Rectal smooth muscle tissue (tissue), 1 donor: ENCODE measurements around the gene PXT1.

Source experiments
- H3K27ac ChIP-seq: one replicate; pipeline ENCODE4 v1.7.0; 2013; ENCODE audit warnings: low read depth, low read length, inconsistent platforms
- H3K27me3 ChIP-seq: one replicate; pipeline ENCODE4 v1.7.0; 2013; ENCODE audit warnings: low read length; ENCODE audit not compliant: control insufficient read depth, insufficient read depth
- H3K36me3 ChIP-seq: one replicate; pipeline ENCODE4 v1.7.0; 2013; ENCODE audit warnings: low read length; ENCODE audit not compliant: control insufficient read depth, insufficient read depth
- H3K4me1 ChIP-seq: one replicate; pipeline ENCODE4 v1.7.0; 2013; ENCODE audit warnings: low read length; ENCODE audit not compliant: control insufficient read depth, insufficient read depth
- H3K4me3 ChIP-seq: one replicate; pipeline ENCODE4 v1.7.0; 2013; ENCODE audit warnings: low read length
- H3K9ac ChIP-seq: one replicate; pipeline ENCODE4 v1.7.0; 2013; ENCODE audit warnings: low read length

Gene PXT1

DNA sequence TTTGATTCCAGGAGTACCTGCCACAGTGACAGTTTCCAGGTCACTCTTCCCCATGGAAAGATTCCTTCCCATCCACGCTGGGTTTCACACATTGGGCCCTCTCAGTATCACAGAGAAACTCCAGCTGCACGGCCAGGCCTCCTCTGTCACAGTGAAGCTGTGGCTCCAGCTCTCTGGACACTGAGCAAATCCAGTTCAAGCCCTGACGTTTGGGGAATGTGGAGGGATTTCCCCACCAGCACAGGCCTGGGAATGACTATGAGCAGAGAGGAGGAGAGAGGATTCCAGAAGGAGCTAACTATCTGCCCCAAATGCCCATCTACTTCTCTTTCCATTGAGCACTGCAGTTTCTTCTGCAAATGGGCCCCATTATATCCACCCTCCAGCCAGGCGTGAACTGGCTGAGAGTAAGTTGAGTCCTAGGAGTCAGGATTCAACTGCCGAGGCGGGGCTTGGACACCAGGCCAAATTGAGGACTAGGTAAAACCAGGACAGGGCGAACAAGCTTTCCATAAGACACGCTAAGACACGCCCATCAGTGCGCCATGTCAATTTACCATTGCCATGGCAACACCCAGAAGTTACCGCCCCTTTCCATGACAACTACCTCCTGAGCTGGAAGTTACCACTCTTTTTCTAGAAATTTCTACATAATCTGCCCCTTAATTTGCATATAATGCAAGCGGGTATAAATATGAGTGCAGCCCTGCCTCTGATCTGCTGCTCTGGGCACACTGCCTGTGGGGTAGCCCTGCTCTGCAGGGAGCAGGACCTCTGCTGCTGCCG is 96.8 kb downstream of the PXT1 start:
- Histone ChIP-seq H3K4me3 (no peak overlapping the region), H3K9ac (no peak overlapping the region), H3K27me3 (no peaks in the 10 kb centered on the region), H3K36me3 (no peaks in the 10 kb centered on the region), H3K27ac (no peak overlapping the region), H3K4me1 (no peaks in the 10 kb centered on the region)

DNA sequence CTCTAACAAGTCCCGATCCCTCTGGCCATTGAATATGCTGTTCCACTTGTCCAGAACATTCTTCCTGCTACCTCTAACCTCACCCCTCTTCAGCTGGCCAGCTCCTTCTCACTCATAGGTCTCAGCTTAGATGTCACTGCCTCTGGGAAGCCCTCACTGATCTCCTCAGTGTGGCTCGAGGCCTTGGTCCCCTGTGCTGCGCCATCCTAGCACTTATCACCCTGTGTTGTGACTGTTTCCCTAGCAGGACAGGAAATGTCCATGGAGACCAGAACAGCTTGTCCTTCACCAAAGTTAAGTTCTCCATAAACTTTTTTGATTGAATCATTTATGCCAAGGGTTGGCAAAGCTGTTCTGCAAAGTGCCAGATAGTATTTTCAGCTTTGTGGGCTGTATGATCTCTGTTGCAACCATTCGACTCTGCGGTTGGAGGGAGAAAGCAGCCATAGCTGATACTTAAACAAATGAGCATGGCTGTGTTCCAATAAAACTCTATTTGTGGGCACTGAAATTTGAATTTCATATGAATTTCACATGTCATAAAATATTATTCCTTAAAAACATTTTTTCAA is 99.5 kb downstream of the PXT1 start:
- Histone ChIP-seq H3K27ac (no peak overlapping the region), H3K27me3 (peaks cover 3% of the 10 kb centered on the region), H3K9ac (no peak overlapping the region)

DNA sequence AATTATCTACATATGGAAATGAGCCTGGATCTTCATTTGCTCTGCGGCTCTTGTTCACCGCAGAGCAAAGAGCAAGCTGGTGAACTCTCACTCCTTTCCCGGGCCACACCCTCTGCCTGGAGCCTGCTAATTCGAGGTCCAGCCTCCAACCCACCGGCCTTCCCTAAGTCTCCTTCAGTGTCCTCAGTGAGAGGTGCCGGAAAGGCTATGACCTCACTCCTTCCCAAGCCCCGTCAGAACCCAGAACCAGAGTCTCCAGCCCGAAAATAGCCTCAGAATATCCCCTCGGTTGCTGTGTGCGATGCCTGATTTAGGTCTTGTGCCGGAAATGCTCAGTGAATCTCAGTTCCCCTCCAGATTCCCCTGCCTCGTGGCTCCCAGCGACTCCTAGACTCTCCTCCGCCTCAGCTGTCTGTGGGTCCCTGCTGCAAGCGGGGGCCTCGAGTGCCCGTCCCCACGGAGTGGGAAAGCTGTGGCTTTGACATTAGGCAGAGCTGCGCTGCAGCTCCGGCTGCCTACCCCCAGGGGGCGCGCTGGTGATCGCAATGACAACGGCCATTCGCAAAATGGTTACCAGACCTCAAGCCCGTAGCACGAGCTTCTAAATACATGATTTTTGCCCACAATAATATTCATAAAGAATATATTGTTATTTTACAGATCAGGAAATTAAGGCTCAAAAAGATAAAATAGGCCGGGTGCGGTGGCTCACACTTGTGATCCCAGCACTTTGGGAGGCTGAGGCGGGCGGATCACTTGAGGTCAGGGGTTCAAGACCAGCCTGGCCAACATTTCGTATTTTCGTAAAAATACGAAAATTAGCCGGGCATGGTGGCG is 101.8 kb downstream of the PXT1 start:
- Histone ChIP-seq H3K27ac (no peak overlapping the region), H3K4me3 (peak overlapping the region; percentile 47), H3K36me3 (no peaks in the 10 kb centered on the region), H3K9ac (peak overlapping the region; percentile 13), H3K4me1 (no peaks in the 10 kb centered on the region), H3K27me3 (peaks cover 3% of the 10 kb centered on the region)

More for the DNA sequence above, 99.5 kb downstream of the PXT1 start:
- Histone ChIP-seq H3K36me3 (no peaks in the 10 kb centered on the region), H3K4me3 (no peak overlapping the region), H3K4me1 (no peaks in the 10 kb centered on the region)
